ENCODE data around the gene AOC2. TPM values are rescaled to one million over a fixed set of nuclear protein-coding genes. Genes with fewer than 3 reads are reported as not detected.
"Not testable (repeated sequence)": the region's sequence is repeated elsewhere in the genome, so short reads cannot be mapped to it uniquely, and the experiment has no call there.

AOC2 gene
- total RNA-seq, 1 experiment from 2014 or later: 11.0 TPM

- Mint-ChIP-seq H3K27ac (no peak overlapping the region), H3K9me3 (no peaks in the 10 kb centered on the region), H3K4me1 (peaks cover 9% of the 10 kb centered on the region), H3K27me3 (ENCODE audit: low read depth) (peaks cover 7% of the 10 kb centered on the region), H3K4me3 (no peak overlapping the region), H3K36me3 (no peaks in the 10 kb centered on the region)
- DNase-seq (ENCODE audit: low spot score) (no peak), ATAC-seq (no peak)
- POLR2A ChIA-PET: no interaction called here
- CTCF ChIA-PET: interaction anchor here (2.0 to 2.8 kb wide), 2 partner anchors 45 to 60 kb away, joined by 6 to 9 read pairs; partner anchors contain the start of gene BECN1
- no peak for TF ChIP-seq IRF1 (CRISPR knock-in tag; IDR thresholded peaks at IDR 0.05)
- TF ChIP-seq ZNF671 (CRISPR knock-in tag; IDR thresholded peaks at IDR 0.05): no peak
- no peak for TF ChIP-seq ZNF219 (CRISPR knock-in tag; IDR thresholded peaks at IDR 0.05; ENCODE audit: borderline replicate concordance)
- TF ChIP-seq CREM (CRISPR knock-in tag; IDR thresholded peaks at IDR 0.05): no peak
- no peak for TF ChIP-seq EMX1 (CRISPR knock-in tag; IDR thresholded peaks at IDR 0.05)
- no peak for TF ChIP-seq ZBTB43 (CRISPR knock-in tag; IDR thresholded peaks at IDR 0.05)
- TF ChIP-seq ZNF232 (CRISPR knock-in tag; IDR thresholded peaks at IDR 0.05): no peak
- TF ChIP-seq, protein P1, sequence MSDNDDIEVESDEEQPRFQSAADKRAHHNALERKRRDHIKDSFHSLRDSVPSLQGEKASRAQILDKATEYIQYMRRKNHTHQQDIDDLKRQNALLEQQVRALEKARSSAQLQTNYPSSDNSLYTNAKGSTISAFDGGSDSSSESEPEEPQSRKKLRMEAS (CRISPR knock-in tag; IDR thresholded peaks at IDR 0.05): no peak
- TF ChIP-seq CREB1 (CRISPR knock-in tag; IDR thresholded peaks at IDR 0.05): no peak
Measured at GRCh38 chr17:42883802-42884558, 39.6 kb downstream of the AOC2 start.

- H3K4me3 Mint-ChIP-seq; H3K27me3 Mint-ChIP-seq (ENCODE audit: low read depth); ATAC-seq; CTCF ChIA-PET; H3K27ac Mint-ChIP-seq; H3K36me3 Mint-ChIP-seq; H3K9me3 Mint-ChIP-seq; DNase-seq (ENCODE audit: low spot score); H3K4me1 Mint-ChIP-seq: not testable (repeated sequence)
- POLR2A ChIA-PET: interaction anchor here (0.6 kb wide), 1 partner anchor 22 kb away, joined by 3 read pairs; no protein-coding TSS in a partner anchor
Measured at GRCh38 chr17:42885806-42886205, 41.4 kb downstream of the AOC2 start.

DNA sequence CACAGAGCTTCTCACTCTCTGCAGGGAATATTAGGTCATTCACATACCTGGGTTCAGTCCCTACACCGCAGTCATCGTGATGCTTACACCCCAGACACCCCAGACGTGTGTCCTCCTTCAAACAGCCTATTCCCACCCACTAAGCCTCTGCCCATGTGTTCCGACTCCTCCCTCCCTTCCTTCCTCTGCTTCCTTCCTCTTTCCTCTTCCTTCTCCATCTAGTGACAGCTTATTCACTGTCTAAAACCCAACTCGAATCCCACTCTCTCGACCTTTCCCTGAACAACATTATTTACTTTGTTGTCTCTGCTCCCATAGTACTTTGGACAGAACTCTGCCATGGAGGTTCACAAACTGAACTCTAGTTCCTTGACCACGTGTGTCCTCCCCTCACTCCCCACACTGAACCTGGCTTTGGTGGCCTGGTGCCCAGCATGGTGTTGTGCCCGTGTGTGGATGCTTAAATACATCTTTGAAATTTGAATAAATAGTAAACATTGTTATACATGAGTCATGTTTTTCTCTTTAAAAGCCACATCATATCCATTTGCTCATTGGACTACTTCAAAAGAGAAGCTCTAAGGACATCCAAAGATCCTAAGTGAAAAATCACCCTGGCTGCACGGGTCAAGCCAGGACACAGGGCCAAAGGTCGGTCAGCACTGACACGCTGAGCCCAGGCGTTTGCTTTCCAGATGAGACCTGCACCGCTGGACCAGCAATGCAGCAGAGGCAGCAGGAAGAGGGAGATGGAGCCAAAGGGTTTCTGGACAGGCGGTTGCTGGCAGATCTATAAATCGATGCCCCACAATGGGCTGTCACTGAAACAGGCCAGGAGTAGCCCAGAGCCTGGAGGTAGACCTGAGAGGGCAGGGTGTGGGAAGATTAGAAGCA is 42.1 kb downstream of the AOC2 start:
- ATAC-seq (no peak), DNase-seq (ENCODE audit: low spot score) (no peak)
- Mint-ChIP-seq H3K36me3 (no peaks in the 10 kb centered on the region), H3K27ac (no peak overlapping the region), H3K4me1 (peaks cover 8% of the 10 kb centered on the region), H3K27me3 (ENCODE audit: low read depth) (no peaks in the 10 kb centered on the region), H3K9me3 (no peaks in the 10 kb centered on the region), H3K4me3 (no peak overlapping the region)
- CTCF ChIA-PET: interaction anchor here (1.3 kb wide), 1 partner anchor 51 kb away, joined by 3 read pairs; no protein-coding TSS in a partner anchor
- POLR2A ChIA-PET: no interaction called here
- TF ChIP-seq, protein P2, sequence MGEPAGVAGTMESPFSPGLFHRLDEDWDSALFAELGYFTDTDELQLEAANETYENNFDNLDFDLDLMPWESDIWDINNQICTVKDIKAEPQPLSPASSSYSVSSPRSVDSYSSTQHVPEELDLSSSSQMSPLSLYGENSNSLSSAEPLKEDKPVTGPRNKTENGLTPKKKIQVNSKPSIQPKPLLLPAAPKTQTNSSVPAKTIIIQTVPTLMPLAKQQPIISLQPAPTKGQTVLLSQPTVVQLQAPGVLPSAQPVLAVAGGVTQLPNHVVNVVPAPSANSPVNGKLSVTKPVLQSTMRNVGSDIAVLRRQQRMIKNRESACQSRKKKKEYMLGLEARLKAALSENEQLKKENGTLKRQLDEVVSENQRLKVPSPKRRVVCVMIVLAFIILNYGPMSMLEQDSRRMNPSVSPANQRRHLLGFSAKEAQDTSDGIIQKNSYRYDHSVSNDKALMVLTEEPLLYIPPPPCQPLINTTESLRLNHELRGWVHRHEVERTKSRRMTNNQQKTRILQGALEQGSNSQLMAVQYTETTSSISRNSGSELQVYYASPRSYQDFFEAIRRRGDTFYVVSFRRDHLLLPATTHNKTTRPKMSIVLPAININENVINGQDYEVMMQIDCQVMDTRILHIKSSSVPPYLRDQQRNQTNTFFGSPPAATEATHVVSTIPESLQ (CRISPR knock-in tag; IDR thresholded peaks at IDR 0.05): no peak
- TF ChIP-seq CREB1 (CRISPR knock-in tag; IDR thresholded peaks at IDR 0.05): no peak
- no peak for TF ChIP-seq AR (CRISPR knock-in tag; IDR thresholded peaks at IDR 0.05)
- TF ChIP-seq, protein P3, sequence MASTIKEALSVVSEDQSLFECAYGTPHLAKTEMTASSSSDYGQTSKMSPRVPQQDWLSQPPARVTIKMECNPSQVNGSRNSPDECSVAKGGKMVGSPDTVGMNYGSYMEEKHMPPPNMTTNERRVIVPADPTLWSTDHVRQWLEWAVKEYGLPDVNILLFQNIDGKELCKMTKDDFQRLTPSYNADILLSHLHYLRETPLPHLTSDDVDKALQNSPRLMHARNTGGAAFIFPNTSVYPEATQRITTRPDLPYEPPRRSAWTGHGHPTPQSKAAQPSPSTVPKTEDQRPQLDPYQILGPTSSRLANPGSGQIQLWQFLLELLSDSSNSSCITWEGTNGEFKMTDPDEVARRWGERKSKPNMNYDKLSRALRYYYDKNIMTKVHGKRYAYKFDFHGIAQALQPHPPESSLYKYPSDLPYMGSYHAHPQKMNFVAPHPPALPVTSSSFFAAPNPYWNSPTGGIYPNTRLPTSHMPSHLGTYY (CRISPR knock-in tag; IDR thresholded peaks at IDR 0.05): no peak
- TF ChIP-seq ESRRA (CRISPR knock-in tag; IDR thresholded peaks at IDR 0.05; ENCODE audit: borderline replicate concordance): no peak
- TF ChIP-seq E2F4 (CRISPR knock-in tag; IDR thresholded peaks at IDR 0.05; ENCODE audit: borderline replicate concordance, low read depth): no peak
- no peak for TF ChIP-seq FOXP4 (CRISPR knock-in tag; IDR thresholded peaks at IDR 0.05)
